HG02852 (cell line): Measurements from ENCODE around the gene FAM72B.
"Not testable (repeated sequence)": the region's sequence is repeated elsewhere in the genome, so short reads cannot be mapped to it uniquely, and the experiment has no call there.

Experiments
- ATAC-seq: cut with Tn5 transposase; IDR thresholded peaks from one replicate; pipeline ENCODE4 v1.9.1; 2021; ENCODE audit warnings: mild to moderate bottlenecking, moderate library complexity; ENCODE audit not compliant: unreplicated experiment

Gene FAM72B

GRCh38 chr1:121184290-121185127 lies at the start of gene FAM72B, which contains the start of gene SRGAP2C:
TSS of gene FAM72B (minus strand) at chr1:121184340. CDS start at chr1:121183489, 851 bp downstream.
TSS of gene SRGAP2C (plus strand) at chr1:121184975. CDS start at chr1:121187447, 2,472 bp downstream.
- peak; percentile 86 for ATAC-seq

GRCh38 chr1:121232445-121233125 lies 48.4 kb upstream of the FAM72B start:
- ATAC-seq = peak; percentile 74

DNA sequence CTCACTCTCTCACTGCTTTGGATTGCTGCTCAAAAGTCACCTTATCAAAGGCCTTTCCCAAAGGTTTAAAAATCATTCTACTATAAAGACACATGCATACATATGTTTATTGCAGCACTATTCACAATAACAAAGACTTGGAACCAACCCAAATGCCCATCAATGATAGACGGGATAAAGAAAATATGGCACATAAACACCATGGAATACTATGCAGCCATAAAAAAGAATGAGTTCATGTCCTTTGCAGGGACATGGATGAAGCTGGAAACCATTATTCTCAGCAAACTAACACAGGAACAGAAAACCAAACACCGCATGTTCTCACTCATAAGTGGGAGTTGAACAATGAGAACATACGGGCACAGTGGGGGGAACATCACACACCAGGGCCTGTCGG lies 46.5 kb upstream of the FAM72B start:
- ATAC-seq = not testable (repeated sequence)

DNA sequence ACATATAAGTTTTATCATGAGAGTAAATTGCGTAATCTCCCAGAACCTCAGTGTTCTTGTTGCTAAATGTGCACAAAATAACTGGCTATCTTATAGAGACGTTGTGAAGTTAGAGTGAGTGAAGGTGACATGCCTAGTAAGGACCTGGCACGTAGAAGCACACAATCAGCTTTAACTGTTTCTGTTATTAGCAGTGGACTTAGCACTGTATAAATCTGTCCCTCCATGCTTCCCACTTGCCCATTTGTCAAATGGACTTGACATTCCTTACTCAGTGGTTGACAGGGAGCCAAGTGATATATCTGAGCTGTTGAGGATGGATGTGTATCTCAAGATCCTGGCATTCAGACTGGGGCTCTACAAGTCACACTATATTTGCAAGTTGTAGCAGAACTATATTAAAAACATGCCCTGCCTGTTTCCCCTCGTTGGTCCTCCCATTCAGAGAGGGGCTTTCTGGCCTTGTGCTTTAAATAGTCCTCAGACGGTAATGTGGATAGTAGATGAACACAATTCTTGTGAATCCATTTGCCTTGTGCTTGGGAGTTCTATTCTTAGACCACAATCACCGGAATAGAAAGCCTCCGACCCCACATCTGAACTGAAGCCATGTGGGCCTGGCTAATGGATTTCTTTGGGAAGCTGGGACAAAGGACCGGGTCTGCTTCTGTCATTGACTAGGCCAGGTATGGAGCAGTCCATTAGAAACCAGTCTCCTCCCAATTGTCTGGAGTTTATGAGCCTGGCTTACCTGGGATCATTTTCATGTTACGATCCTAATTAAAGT lies 43.6 kb upstream of the FAM72B start:
- not testable (repeated sequence) for ATAC-seq

- not testable (repeated sequence) for ATAC-seq
Observed at GRCh38 chr1:121226925-121227324, 42.8 kb upstream of the FAM72B start.

GRCh38 chr1:121226295-121226904 lies 42.3 kb upstream of the FAM72B start:
- not testable (repeated sequence) for ATAC-seq

- ATAC-seq = peak; percentile 99
Observed at GRCh38 chr1:121224714-121225113, 40.6 kb upstream of the FAM72B start.

DNA sequence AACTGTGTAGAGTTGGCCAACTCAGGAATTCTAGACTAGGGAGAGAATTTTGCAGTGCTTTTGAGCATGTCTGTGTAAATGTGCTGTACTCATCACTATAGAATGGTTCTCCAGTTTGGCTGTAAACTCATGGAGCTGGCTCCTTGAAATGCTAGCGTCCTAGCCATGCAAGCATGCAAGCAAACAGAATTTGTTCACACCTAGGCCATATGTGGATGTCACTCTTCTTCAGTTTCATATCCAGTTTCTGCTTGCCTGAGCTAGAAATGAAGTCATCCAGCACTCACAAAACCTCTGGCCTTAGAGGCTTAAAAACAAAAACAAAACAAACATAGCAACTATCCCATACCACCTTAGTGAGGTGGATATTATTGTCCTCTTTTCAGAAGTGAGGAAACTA lies 37.6 kb upstream of the FAM72B start:
- peak; percentile 51 for ATAC-seq

- not testable (repeated sequence) for ATAC-seq
Observed at GRCh38 chr1:121216676-121217075, 32.5 kb upstream of the FAM72B start.

DNA sequence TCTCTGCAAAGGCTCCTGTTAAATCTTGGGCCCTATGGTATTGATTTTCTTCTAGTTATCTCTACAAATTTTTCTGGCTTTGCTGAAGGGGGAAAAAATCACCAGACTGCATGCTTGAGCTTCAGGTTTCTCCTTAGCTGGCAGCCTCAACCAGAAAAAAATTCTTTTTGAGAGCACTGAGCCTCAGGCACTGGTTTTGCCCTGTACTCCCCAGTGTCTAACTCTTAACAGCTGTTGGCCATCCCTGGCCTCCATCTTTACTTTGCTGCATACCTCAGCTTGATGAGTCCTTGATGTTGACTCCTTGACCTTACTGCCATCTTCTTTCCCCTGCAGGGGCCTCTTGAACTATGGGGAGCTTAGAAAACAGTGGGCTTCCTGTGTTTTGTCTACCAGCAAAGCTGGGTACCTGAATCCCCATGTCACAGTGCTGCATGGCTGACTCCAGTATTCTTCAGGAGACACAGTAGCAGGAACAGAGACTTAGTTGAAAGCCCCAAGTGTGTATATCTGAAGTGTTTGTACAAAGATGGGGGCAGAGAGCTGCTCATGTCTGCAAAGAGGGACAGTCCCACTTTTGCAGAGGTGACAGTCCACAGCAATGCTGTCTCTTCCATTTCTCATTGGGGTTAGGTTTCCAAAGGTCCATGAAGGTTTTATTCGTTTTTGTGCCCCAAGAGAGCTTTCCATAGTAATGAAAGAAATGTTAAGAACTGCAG lies 31.7 kb upstream of the FAM72B start:
- not testable (repeated sequence) for ATAC-seq

DNA sequence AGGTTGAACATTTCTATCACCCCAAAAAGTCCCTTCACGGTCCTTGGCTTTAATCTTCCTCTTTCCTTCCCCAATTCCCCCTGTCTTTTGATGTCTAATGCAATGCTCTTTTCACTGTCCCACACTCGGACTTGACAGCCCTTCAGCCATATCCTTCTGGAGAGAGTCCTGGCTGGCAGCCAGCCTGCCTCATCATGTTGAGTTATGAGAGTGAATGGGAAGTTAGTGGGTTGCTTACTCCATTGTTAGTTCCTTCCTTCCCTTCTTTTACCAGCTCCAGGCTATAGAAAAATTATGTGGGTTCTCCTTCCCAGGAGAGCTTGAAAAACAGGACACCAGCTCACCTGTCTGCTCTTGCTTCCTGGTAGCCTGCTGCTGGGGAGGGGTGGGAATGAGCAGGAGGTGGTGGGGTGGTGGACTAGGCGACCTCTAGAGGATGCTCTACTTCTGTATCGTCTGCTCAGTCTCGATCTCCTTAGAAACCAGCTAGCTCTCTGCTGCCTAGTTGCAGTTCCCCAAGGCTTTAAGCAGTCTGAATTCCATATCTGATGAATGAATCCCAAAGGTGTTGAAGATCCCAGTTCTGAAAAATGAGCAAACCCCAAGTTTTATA lies 30.5 kb upstream of the FAM72B start:
- ATAC-seq = not testable (repeated sequence)

DNA sequence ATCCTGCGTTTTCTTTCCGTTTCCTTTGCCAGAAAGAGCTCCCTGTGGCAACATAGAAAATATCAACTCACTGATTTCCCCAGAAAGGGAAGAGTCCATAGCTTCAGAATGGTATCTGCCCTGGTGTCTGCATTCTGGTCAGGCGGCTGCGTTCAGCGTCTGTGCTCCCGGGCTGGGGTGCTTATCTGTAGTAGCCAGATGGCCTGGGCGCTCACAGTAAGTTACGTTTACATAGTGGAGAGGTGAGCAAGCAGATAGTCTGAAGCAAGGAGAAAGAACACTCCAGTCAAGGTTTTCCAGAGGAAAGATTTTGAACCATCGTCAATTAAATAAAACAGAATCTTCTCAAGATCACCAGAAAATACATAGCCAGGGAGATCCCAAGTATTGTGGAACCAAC lies 29.4 kb upstream of the FAM72B start:
- ATAC-seq = not testable (repeated sequence)

GRCh38 chr1:121210778-121211177 lies 26.6 kb upstream of the FAM72B start:
- not testable (repeated sequence) for ATAC-seq

DNA sequence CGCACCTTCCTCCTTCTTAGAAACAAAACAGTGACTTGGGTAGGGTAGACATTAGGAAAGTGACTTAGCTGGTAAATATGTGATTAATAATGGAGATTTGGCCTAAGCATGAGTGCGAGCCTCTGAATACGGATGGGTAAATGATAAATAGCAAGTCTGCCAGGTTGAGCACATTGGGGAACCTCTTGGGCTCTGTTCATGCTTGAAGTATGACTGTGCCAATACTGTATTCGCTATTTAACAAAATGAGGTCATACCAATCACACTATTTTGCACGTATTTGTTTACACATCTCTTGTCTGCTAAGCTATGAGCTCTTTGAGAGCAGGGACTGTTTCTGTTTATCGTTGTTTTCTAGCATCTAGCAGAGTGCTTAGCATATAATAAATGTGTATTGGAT lies 24.2 kb upstream of the FAM72B start:
- ATAC-seq = not testable (repeated sequence)

DNA sequence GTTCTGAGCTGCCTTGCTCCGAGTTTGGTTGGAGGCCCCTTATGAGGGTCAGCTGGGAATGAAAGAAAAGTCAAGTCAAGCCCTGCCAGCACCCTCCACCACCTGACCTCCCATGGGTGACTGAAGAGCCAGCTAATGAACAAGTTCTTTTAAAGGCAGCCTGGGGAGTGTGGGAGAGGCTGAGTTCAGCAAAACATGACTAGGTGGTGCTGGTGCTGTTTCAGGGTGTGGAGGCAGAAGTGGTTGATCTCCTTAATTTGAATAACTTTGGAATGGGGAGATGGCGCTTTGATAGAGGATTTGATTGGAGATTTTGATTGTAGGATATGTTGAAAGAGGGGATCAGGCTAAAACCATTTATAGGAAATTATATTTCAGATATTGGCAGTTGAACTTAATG lies 23.2 kb upstream of the FAM72B start:
- not testable (repeated sequence) for ATAC-seq

- ATAC-seq = not testable (repeated sequence)
Observed at GRCh38 chr1:121205786-121206711, 21.9 kb upstream of the FAM72B start.

GRCh38 chr1:121202986-121203385 lies 18.8 kb upstream of the FAM72B start:
- ATAC-seq = not testable (repeated sequence)
